ENCODE data around the gene ALDH8A1. TPM values are rescaled to one million over a fixed set of nuclear protein-coding genes. Genes with fewer than 3 reads are reported as not detected.

Gene ALDH8A1
- total RNA-seq, 1 experiment from 2014 or later = 0.68 TPM

GRCh38 chr6:134936931-134937330, 13.0 kb downstream of the ALDH8A1 start:
- no TSS peak for BruUV-seq (replicated peaks)
- H3K4me3 Mint-ChIP-seq (ENCODE audit: low read depth, unreplicated experiment) = no peak overlapping the region
- no peak for DNase-seq
- no peaks in the 10 kb centered on the region for H3K9me3 Mint-ChIP-seq (ENCODE audit: low read depth, unreplicated experiment)
- peaks cover 9% of the 10 kb centered on the region for H3K4me1 Mint-ChIP-seq (ENCODE audit: low read depth, unreplicated experiment)
- no peak for TF ChIP-seq CTCF (IDR thresholded peaks at IDR 0.05; ENCODE audit: unreplicated experiment)
- intact Hi-C loops (cut with micrococcal nuclease; ENCODE audit: unreplicated experiment) = no loop called here
- H3K27me3 Mint-ChIP-seq (ENCODE audit: unreplicated experiment) = no peaks in the 10 kb centered on the region
- no peaks in the 10 kb centered on the region for H3K36me3 Mint-ChIP-seq (ENCODE audit: insufficient read depth, unreplicated experiment)
- no peak overlapping the region for H3K27ac Mint-ChIP-seq (ENCODE audit: unreplicated experiment)
- CTCF ChIA-PET = no interaction called here

DNA sequence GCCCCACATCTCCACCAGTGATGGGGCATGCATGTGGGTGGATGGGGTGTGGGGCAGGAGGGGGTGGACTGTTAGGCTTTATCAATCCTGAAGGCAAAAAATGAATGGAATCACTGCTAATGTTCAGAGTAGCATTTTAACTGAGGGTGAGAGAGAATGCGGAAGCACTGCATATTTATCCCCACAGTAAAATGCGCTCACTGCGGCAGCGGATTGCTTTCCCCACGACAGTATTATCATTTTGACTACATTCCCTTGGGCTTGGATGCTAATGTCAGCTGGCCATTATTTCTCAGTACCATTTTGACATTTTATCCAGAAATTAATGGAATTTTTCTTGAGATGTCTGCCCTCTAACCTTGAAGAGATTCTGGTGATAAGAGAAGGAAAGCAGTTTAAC, 13.4 kb downstream of the ALDH8A1 start:
- BruUV-seq (replicated peaks) = no TSS peak

GRCh38 chr6:134934793-134935485, 15.0 kb downstream of the ALDH8A1 start:
- H3K27ac Mint-ChIP-seq (ENCODE audit: unreplicated experiment) = no peak overlapping the region
- H3K36me3 Mint-ChIP-seq (ENCODE audit: insufficient read depth, unreplicated experiment) = no peaks in the 10 kb centered on the region
- H3K4me1 Mint-ChIP-seq (ENCODE audit: low read depth, unreplicated experiment) = peaks cover 9% of the 10 kb centered on the region
- no TSS peak for BruUV-seq (replicated peaks)
- CTCF ChIA-PET = no interaction called here
- intact Hi-C loops (cut with micrococcal nuclease; ENCODE audit: unreplicated experiment) = no loop called here
- no peak for DNase-seq
- TF ChIP-seq CTCF (IDR thresholded peaks at IDR 0.05; ENCODE audit: unreplicated experiment) = no peak
- H3K27me3 Mint-ChIP-seq (ENCODE audit: unreplicated experiment) = no peaks in the 10 kb centered on the region
- H3K4me3 Mint-ChIP-seq (ENCODE audit: low read depth, unreplicated experiment) = no peak overlapping the region
- H3K9me3 Mint-ChIP-seq (ENCODE audit: low read depth, unreplicated experiment) = no peaks in the 10 kb centered on the region

More for the DNA sequence above, 13.4 kb downstream of the ALDH8A1 start:
- Mint-ChIP-seq H3K4me3 (ENCODE audit: low read depth, unreplicated experiment) (no peak overlapping the region), H3K9me3 (ENCODE audit: low read depth, unreplicated experiment) (no peaks in the 10 kb centered on the region), H3K36me3 (ENCODE audit: insufficient read depth, unreplicated experiment) (no peaks in the 10 kb centered on the region), H3K27me3 (ENCODE audit: unreplicated experiment) (no peaks in the 10 kb centered on the region), H3K4me1 (ENCODE audit: low read depth, unreplicated experiment) (peaks cover 9% of the 10 kb centered on the region), H3K27ac (ENCODE audit: unreplicated experiment) (no peak overlapping the region)
- DNase-seq = no peak
- intact Hi-C loops (cut with micrococcal nuclease; ENCODE audit: unreplicated experiment) = no loop called here
- CTCF ChIA-PET = no interaction called here
- TF ChIP-seq CTCF (IDR thresholded peaks at IDR 0.05; ENCODE audit: unreplicated experiment) = no peak

GRCh38 chr6:134932535-134933470, 17.1 kb downstream of the ALDH8A1 start:
- Mint-ChIP-seq H3K4me1 (ENCODE audit: low read depth, unreplicated experiment) (peaks cover 9% of the 10 kb centered on the region), H3K27me3 (ENCODE audit: unreplicated experiment) (no peaks in the 10 kb centered on the region), H3K36me3 (ENCODE audit: insufficient read depth, unreplicated experiment) (no peaks in the 10 kb centered on the region), H3K9me3 (ENCODE audit: low read depth, unreplicated experiment) (no peaks in the 10 kb centered on the region), H3K27ac (ENCODE audit: unreplicated experiment) (no peak overlapping the region), H3K4me3 (ENCODE audit: low read depth, unreplicated experiment) (no peak overlapping the region)
- CTCF ChIA-PET = interaction anchor here (0.7 kb wide), 1 partner anchor 99 kb away, joined by 3 read pairs; no protein-coding TSS in a partner anchor
- intact Hi-C loops (cut with micrococcal nuclease; ENCODE audit: unreplicated experiment) = no loop called here
- TF ChIP-seq CTCF (IDR thresholded peaks at IDR 0.05; ENCODE audit: unreplicated experiment) = no peak
- BruUV-seq (replicated peaks) = no TSS peak
- no peak for DNase-seq

All from Calu3 (cell line).